C4-2B (cell line): Measurements from ENCODE around the gene VSX1.

ENCODE experiments used
- ZFX ChIP-seq: fragments of 450-650 bp; IDR thresholded peaks from 2 replicates; pipeline ENCODE4 v1.6.1; 2017
- TF ChIP-seq, protein P1 (sequence below): fragments of 450-650 bp; conservative IDR thresholded peaks from 2 replicates; pipeline ENCODE4 v1.5.1; 2017; ENCODE audit warnings: mild to moderate bottlenecking

DNA sequence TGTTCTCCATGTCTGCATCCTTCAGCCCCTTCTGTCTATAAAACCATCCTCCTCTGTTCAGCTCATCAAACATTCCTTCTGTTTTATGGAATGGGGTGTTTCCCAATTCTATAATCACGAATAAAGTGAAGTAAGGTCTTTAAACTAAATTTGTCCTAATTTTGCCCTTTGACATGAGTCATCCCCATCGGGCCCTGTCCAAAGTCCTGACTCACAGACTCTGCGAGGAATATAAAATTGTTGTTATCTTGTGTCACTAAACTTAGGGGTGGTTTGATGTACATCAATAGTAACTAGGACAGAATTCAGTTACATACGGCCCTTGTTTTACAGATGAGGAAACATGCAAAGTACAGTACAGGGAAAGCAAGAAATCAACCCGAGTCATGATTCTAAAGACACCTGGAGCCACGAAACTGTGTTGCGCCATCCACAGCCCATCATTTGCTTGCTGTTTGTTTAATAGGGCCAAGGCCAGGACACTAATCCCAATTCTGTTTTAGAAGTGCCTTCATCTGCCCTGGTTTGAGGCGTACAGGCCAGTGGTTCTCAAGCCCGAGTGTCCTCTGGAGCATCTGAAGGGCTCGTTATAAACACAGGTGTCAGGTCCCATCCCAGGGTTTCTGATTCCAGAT, 26.8 kb downstream of the VSX1 start:
- TF ChIP-seq, protein P1, sequence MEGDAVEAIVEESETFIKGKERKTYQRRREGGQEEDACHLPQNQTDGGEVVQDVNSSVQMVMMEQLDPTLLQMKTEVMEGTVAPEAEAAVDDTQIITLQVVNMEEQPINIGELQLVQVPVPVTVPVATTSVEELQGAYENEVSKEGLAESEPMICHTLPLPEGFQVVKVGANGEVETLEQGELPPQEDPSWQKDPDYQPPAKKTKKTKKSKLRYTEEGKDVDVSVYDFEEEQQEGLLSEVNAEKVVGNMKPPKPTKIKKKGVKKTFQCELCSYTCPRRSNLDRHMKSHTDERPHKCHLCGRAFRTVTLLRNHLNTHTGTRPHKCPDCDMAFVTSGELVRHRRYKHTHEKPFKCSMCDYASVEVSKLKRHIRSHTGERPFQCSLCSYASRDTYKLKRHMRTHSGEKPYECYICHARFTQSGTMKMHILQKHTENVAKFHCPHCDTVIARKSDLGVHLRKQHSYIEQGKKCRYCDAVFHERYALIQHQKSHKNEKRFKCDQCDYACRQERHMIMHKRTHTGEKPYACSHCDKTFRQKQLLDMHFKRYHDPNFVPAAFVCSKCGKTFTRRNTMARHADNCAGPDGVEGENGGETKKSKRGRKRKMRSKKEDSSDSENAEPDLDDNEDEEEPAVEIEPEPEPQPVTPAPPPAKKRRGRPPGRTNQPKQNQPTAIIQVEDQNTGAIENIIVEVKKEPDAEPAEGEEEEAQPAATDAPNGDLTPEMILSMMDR = no peak
- TF ChIP-seq ZFX = no peak
